Keratinocyte (primary cell): ENCODE data around the gene PDCD4. TPM values are rescaled to one million over a fixed set of nuclear protein-coding genes. Genes with fewer than 3 reads are reported as not detected.

Experiments used
- DNase-seq: peaks from one replicate; pipeline ENCODE4 v3.0.0-alpha.2; 2011; ENCODE audit warnings: low read depth, missing footprints, low spot score
- FAIRE-seq: peaks from 2 replicates; lab custom pipeline; 2011; peaks lifted over from hg19 to GRCh38; lab: Jason Lieb, UNC
- H2AFZ ChIP-seq: 2 replicates; pipeline ENCODE4 v1.6.0; 2012; ENCODE audit warnings: low read length, control low read depth, inconsistent platforms; ENCODE audit not compliant: control insufficient read depth
- H3K27ac ChIP-seq: 2 replicates; pipeline ENCODE4 v1.5.1; 2011; ENCODE audit warnings: low read length; ENCODE audit not compliant: control insufficient read depth, insufficient read depth
- H3K27me3 ChIP-seq: 3 replicates; pipeline ENCODE4 v1.6.0; 2011; ENCODE audit warnings: low read length; ENCODE audit not compliant: control insufficient read depth, insufficient read depth; ENCODE audit errors: extremely low read depth
- H3K36me3 ChIP-seq, 2 experiments: 2 replicates in 1 of 2; 3 replicates in 1 of 2; pipeline ENCODE4 v1.5.1; 2011; ENCODE audit warnings: low read length in 2 of 2, mild to moderate bottlenecking in 1 of 2; ENCODE audit not compliant: control insufficient read depth in 2 of 2, insufficient read depth in 2 of 2; ENCODE audit errors: extremely low read depth in 1 of 2
- H3K4me1 ChIP-seq: 3 replicates; pipeline ENCODE4 v1.5.1; 2011; ENCODE audit warnings: low read length; ENCODE audit not compliant: control insufficient read depth, insufficient read depth; ENCODE audit errors: extremely low read depth
- H3K4me2 ChIP-seq: 3 replicates; pipeline ENCODE4 v1.6.0; 2011; ENCODE audit warnings: low read depth, low read length; ENCODE audit not compliant: control insufficient read depth, insufficient read depth; ENCODE audit errors: extremely low read depth
- H3K4me3 ChIP-seq, 3 experiments: fragments of 200-600 bp in 1 of 3; sonication (generic) in 1 of 3; 2 replicates in 2 of 3; 3 replicates in 1 of 3; pipeline ENCODE4 v1.5.1; 2011 to 2016; ENCODE audit warnings: low read length in 3 of 3, mild to moderate bottlenecking in 3 of 3, control low read depth in 2 of 3, inconsistent platforms in 1 of 3, low read depth in 1 of 3, mixed read lengths in 1 of 3, mixed run types in 1 of 3, moderate library complexity in 1 of 3; ENCODE audit not compliant: control insufficient read depth in 2 of 3, insufficient read depth in 2 of 3; ENCODE audit errors: extremely low read depth in 1 of 3
- H3K79me2 ChIP-seq: 2 replicates; pipeline ENCODE4 v1.6.0; 2012; ENCODE audit warnings: low read length; ENCODE audit not compliant: control insufficient read depth, insufficient read depth
- H3K9ac ChIP-seq: 3 replicates; pipeline ENCODE4 v1.6.0; 2011; ENCODE audit warnings: low read length; ENCODE audit not compliant: control insufficient read depth, insufficient read depth; ENCODE audit errors: extremely low read depth
- H3K9me1 ChIP-seq: 3 replicates; pipeline ENCODE4 v1.6.0; 2011; ENCODE audit warnings: low read length; ENCODE audit not compliant: control insufficient read depth, insufficient read depth; ENCODE audit errors: extremely low read depth
- H3K9me3 ChIP-seq: 2 replicates; pipeline ENCODE4 v1.5.1; 2012; ENCODE audit warnings: low read depth, low read length; ENCODE audit not compliant: control insufficient read depth
- H4K20me1 ChIP-seq: 3 replicates; pipeline ENCODE4 v1.6.0; 2011; ENCODE audit warnings: low read length; ENCODE audit not compliant: control insufficient read depth, insufficient read depth; ENCODE audit errors: extremely low read depth
- CTCF ChIP-seq, 3 experiments: IDR thresholded peaks in 1 of 3; conservative IDR thresholded peaks in 1 of 3; optimal IDR thresholded peaks in 1 of 3; 2 replicates in 2 of 3; 3 replicates in 1 of 3; pipeline versions ENCODE3 to v1.5.1; 2011; ENCODE audit warnings: low read length in 3 of 3, mild to moderate bottlenecking in 3 of 3, moderate library complexity in 2 of 3, control low read depth in 1 of 3, inconsistent platforms in 1 of 3; ENCODE audit not compliant: insufficient read depth in 2 of 3; ENCODE audit errors: extremely low read depth in 1 of 3
- EZH2 ChIP-seq: IDR thresholded peaks from one replicate; pipeline ENCODE4 v1.6.1; 2012; ENCODE audit warnings: inconsistent platforms, mild to moderate bottlenecking, low read length, moderate library complexity
- dilution Hi-C: fragments of 300-500 bp; cut with MboI; formaldehyde crosslinking; loops from one replicate; pipeline ENCODE4 v1.7.0; 2020; ENCODE audit warnings: low sequenced_read_pairs; ENCODE audit not compliant: extremely low pct_ligation_motif_present
- polyA plus RNA-seq, 5 experiments: library from polyadenylated mRNA; depleted of rRNA in 3 of 5; stranded (reverse) in 3 of 5; stranded (forward) in 1 of 5; unstranded in 1 of 5; fragments of >200 nt; gene quantifications; 1 replicate in 1 of 5; 2 replicates in 3 of 5; 3 replicates in 1 of 5; pipeline versions ENCODE4 v1.2.1 to v1.2.3, GENCODE V29; 2011 to 2012; ENCODE audit warnings: missing spikeins in 2 of 5, low read depth in 1 of 5, low replicate concordance in 1 of 5

Gene PDCD4
- polyA plus RNA-seq, 1 donor (not counting 4 experiments of a cell fraction or from before 2014, with no cell fraction given) = 146 TPM

GRCh38 chr10:110845192-110845755 is 26.5 kb upstream of the PDCD4 start:
- no peak for FAIRE-seq
- no peak for TF ChIP-seq CTCF (optimal IDR thresholded peaks at IDR 0.05 in 1 of 3, IDR thresholded peaks at IDR 0.05 in 1 of 3, conservative IDR thresholded peaks at IDR 0.05 in 1 of 3; ENCODE audit: extremely low read depth in 1 of 3, insufficient read depth in 2 of 3, low read length in 3 of 3)
- TF ChIP-seq EZH2 = no peak
- dilution Hi-C loops = no loop called here
- no peaks in the 10 kb centered on the region for H3K9me1 ChIP-seq
- H3K4me3 ChIP-seq = no peak overlapping the region
- H3K36me3 ChIP-seq = no peaks in the 10 kb centered on the region
- no peaks in the 10 kb centered on the region for H4K20me1 ChIP-seq
- no peaks in the 10 kb centered on the region for H3K4me1 ChIP-seq
- no peaks in the 10 kb centered on the region for H3K9me3 ChIP-seq
- no peak overlapping the region for H2AFZ ChIP-seq
- DNase-seq = no peak
- H3K27ac ChIP-seq = no peak overlapping the region
- H3K27me3 ChIP-seq = no peaks in the 10 kb centered on the region
- no peak overlapping the region for H3K9ac ChIP-seq
- no peaks in the 10 kb centered on the region for H3K79me2 ChIP-seq
- no peak overlapping the region for H3K4me2 ChIP-seq

DNA sequence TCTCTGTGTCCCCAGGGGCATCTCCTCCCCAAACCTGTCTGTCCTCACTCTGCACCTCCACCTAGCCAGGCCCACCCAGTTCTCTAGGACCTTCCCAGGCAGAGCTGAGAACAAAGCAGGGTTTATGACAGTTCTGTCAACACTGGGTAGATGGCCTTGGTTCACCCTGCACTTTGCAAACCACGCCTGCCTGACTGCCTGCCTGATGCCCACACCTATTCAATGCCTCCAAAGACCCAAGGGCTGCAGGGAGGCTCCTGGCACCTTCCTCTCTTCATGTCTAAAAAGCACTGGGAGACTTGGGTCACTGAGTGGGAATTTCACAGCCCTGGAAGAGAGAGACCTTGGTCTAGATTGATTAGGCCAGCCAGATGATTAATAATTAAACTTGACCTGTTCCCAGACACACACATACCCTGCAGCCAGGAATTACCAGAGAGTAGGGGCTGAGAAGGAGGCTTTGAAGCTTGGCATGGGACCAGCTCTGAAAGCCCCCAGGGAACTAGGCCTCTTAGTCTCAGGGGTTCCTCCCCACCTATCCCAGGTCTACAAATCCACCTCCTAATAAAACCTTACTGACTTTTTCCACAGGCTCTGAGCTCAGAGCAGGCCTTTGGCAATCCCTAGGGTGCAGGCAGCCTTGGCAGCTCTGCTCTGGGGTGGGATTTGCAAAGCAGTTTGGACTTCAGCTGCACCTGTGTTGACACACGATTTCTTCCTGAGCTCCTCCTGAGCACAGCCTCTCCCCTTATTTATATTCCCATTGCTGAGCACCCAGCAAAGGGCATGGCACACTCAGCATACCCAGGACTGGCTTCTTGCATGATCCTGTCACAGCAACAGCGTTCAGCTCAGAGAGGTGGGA is 25.7 kb upstream of the PDCD4 start:
- Histone ChIP-seq H3K4me2 (no peak overlapping the region), H3K79me2 (no peaks in the 10 kb centered on the region), H3K4me3 (no peak overlapping the region), H3K4me1 (peaks cover 3% of the 10 kb centered on the region), H3K9me3 (no peaks in the 10 kb centered on the region), H3K27ac (no peak overlapping the region), H3K27me3 (no peaks in the 10 kb centered on the region), H3K36me3 (no peaks in the 10 kb centered on the region), H3K9ac (no peak overlapping the region), H2AFZ (no peak overlapping the region), H3K9me1 (no peaks in the 10 kb centered on the region), H4K20me1 (no peaks in the 10 kb centered on the region)
- DNase-seq = no peak
- TF ChIP-seq CTCF (optimal IDR thresholded peaks at IDR 0.05 in 1 of 3, IDR thresholded peaks at IDR 0.05 in 1 of 3, conservative IDR thresholded peaks at IDR 0.05 in 1 of 3; ENCODE audit: extremely low read depth in 1 of 3, insufficient read depth in 2 of 3, low read length in 3 of 3) (no peak), EZH2 (no peak)
- dilution Hi-C loops = no loop called here
- no peak for FAIRE-seq
